Karpas-422 (cell line): Measurements from ENCODE around the gene GPR87. TPM values are rescaled to one million over a fixed set of nuclear protein-coding genes. Genes with fewer than 3 reads are reported as not detected.

Experiments
- DNase-seq: peaks from one replicate; pipeline ENCODE4 v3.0.0-alpha.2; 2015
- H2AFZ ChIP-seq: fragments of 200-600 bp; sonication (generic); 2 replicates; pipeline ENCODE4 v1.6.1; 2014; ENCODE audit warnings: antibody characterized with exemption, low read length, mixed read lengths
- H3K27ac ChIP-seq: fragments of 200-600 bp; sonication (generic); 2 replicates; pipeline ENCODE4 v1.5.1; 2014; ENCODE audit warnings: mild to moderate bottlenecking, low read length, moderate library complexity
- H3K27me3 ChIP-seq: fragments of 200-600 bp; sonication (generic); 2 replicates; pipeline ENCODE4 v1.6.1; 2014; ENCODE audit warnings: low read length, mixed read lengths
- H3K36me3 ChIP-seq: fragments of 200-600 bp; sonication (generic); 2 replicates; pipeline ENCODE4 v1.6.1; 2014; ENCODE audit warnings: low read length, mixed read lengths; ENCODE audit not compliant: insufficient read depth
- H3K4me1 ChIP-seq: fragments of 200-600 bp; sonication (generic); 2 replicates; pipeline ENCODE4 v1.6.1; 2014; ENCODE audit warnings: mild to moderate bottlenecking, low read length, mixed read lengths
- H3K4me2 ChIP-seq: fragments of 200-600 bp; sonication (generic); 2 replicates; pipeline ENCODE4 v1.6.1; 2014; ENCODE audit warnings: low read length, low read depth, mild to moderate bottlenecking; ENCODE audit not compliant: poor library complexity, severe bottlenecking
- H3K4me3 ChIP-seq: fragments of 200-600 bp; sonication (generic); 2 replicates; pipeline ENCODE4 v1.5.1; 2014; ENCODE audit warnings: mild to moderate bottlenecking, antibody characterized with exemption, low read length, mixed read lengths
- H3K79me2 ChIP-seq: fragments of 200-600 bp; sonication (generic); 2 replicates; pipeline ENCODE4 v1.6.1; 2014; ENCODE audit warnings: mild to moderate bottlenecking, low read length, mixed read lengths
- H3K9ac ChIP-seq: fragments of 200-600 bp; sonication (generic); 2 replicates; pipeline ENCODE4 v1.6.0; 2014; ENCODE audit warnings: low read length
- H3K9me2 ChIP-seq: fragments of 200-600 bp; sonication (generic), shearing (Covaris generic); replicated peaks from 2 replicates; pipeline ENCODE4 v1.6.0; 2014; ENCODE audit warnings: mild to moderate bottlenecking, low read length, moderate library complexity; ENCODE audit not compliant: insufficient read depth
- H3K9me3 ChIP-seq: fragments of 300-700, 200-600 bp; sonication (generic); 2 replicates; pipeline ENCODE4 v1.6.1; 2014; ENCODE audit warnings: low read length, mixed read lengths
- H4K20me1 ChIP-seq: fragments of 200-600 bp; sonication (generic); 2 replicates; pipeline ENCODE4 v1.6.1; 2014; ENCODE audit warnings: mild to moderate bottlenecking, antibody characterized with exemption, low read length, low read depth; ENCODE audit not compliant: insufficient read depth
- total RNA-seq: library from RNA; depleted of rRNA; stranded (reverse); fragments of >200 nt; shearing (Covaris generic); gene quantifications from 2 replicates; pipeline ENCODE4 v1.2.3, GENCODE V29; 2014; ENCODE audit warnings: low replicate concordance; rRNA removed

The GPR87 gene, protein sequence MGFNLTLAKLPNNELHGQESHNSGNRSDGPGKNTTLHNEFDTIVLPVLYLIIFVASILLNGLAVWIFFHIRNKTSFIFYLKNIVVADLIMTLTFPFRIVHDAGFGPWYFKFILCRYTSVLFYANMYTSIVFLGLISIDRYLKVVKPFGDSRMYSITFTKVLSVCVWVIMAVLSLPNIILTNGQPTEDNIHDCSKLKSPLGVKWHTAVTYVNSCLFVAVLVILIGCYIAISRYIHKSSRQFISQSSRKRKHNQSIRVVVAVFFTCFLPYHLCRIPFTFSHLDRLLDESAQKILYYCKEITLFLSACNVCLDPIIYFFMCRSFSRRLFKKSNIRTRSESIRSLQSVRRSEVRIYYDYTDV
- not detected in 2 replicates for total RNA-seq

DNA sequence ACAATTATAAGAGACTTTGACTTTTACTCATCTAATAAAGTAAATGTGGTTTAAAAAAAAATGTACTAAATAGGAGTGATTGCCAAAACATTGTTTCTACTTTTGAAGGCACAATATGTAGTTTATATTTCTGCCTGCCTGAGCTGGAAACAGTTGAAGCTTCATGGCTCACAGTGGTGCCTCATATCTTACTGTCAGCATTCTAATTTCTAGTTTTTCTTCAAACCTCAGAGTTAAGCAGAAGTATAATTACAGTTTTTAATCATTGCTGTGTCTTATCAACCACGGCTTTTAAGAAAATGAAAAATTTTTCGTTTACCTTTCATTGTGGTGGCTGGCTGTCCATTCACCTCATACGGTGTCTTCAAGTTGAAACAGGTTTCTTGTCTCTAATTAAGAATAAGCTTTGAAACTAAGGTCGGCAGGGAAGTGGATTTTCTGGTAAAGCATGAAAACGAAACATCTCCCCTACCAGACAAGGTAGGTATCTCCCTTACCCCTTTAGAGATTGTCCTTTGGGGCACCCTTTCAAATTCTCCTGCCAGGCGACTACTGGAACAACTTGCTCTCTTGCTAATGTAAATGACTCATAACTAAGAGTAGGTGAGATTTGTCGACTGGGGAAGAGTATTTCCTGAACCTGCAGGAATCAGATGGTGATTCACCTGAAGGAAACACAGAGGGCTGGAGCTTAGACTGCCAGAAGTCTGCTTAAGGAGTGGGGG lies at the start of gene GPR87:
Gene GPR87 (minus strand): TSS at position 554 of the 725 bp plus-strand sequence. CDS start 16,720 bp downstream, outside the sequence.
- no peaks in the 10 kb centered on the region for H4K20me1 ChIP-seq
- DNase-seq, result no peak
- H3K4me1 ChIP-seq, result no peaks in the 10 kb centered on the region
- H3K4me2 ChIP-seq, result no peak within 1 kb of the TSS
- H3K9ac ChIP-seq, result no peak within 1 kb of the TSS
- H3K27ac ChIP-seq, result no peak within 1 kb of the TSS
- no peak within 1 kb of the TSS for H3K4me3 ChIP-seq
- no peaks in the 10 kb centered on the region for H3K36me3 ChIP-seq
- H3K9me3 ChIP-seq, result no peaks in the 10 kb centered on the region
- no peak within 1 kb of the TSS for H2AFZ ChIP-seq
- no peaks in the 10 kb centered on the region for H3K27me3 ChIP-seq
- no peaks in the 10 kb centered on the region for H3K79me2 ChIP-seq
- H3K9me2 ChIP-seq, result no peaks in the 10 kb centered on the region

GRCh38 chr3:151362751-151363174 lies 46.1 kb upstream of the GPR87 start:
- H3K27me3 ChIP-seq, result no peaks in the 10 kb centered on the region
- no peaks in the 10 kb centered on the region for H3K9me2 ChIP-seq
- no peak overlapping the region for H2AFZ ChIP-seq
- H3K9ac ChIP-seq, result no peak overlapping the region
- no peaks in the 10 kb centered on the region for H3K79me2 ChIP-seq
- no peak for DNase-seq
- no peak overlapping the region for H3K4me3 ChIP-seq
- H3K27ac ChIP-seq, result no peak overlapping the region
- no peak overlapping the region for H3K4me2 ChIP-seq
- no peaks in the 10 kb centered on the region for H4K20me1 ChIP-seq
- no peaks in the 10 kb centered on the region for H3K36me3 ChIP-seq
- no peaks in the 10 kb centered on the region for H3K9me3 ChIP-seq
- no peaks in the 10 kb centered on the region for H3K4me1 ChIP-seq

- no peak overlapping the region for H2AFZ ChIP-seq
- H3K27ac ChIP-seq, result no peak overlapping the region
- H3K9ac ChIP-seq, result no peak overlapping the region
- no peak overlapping the region for H3K4me3 ChIP-seq
- DNase-seq, result no peak
- H3K9me2 ChIP-seq, result no peaks in the 10 kb centered on the region
- H3K9me3 ChIP-seq, result no peaks in the 10 kb centered on the region
- no peaks in the 10 kb centered on the region for H3K27me3 ChIP-seq
- H4K20me1 ChIP-seq, result no peaks in the 10 kb centered on the region
- H3K4me1 ChIP-seq, result 0 out of 2 replicates have a peak, but pooled peaks cover 3% of the 10 kb centered on the region
- H3K79me2 ChIP-seq, result no peaks in the 10 kb centered on the region
- H3K4me2 ChIP-seq, result no peak overlapping the region
- no peaks in the 10 kb centered on the region for H3K36me3 ChIP-seq
Measured at GRCh38 chr3:151357463-151357850, 40.8 kb upstream of the GPR87 start.

DNA sequence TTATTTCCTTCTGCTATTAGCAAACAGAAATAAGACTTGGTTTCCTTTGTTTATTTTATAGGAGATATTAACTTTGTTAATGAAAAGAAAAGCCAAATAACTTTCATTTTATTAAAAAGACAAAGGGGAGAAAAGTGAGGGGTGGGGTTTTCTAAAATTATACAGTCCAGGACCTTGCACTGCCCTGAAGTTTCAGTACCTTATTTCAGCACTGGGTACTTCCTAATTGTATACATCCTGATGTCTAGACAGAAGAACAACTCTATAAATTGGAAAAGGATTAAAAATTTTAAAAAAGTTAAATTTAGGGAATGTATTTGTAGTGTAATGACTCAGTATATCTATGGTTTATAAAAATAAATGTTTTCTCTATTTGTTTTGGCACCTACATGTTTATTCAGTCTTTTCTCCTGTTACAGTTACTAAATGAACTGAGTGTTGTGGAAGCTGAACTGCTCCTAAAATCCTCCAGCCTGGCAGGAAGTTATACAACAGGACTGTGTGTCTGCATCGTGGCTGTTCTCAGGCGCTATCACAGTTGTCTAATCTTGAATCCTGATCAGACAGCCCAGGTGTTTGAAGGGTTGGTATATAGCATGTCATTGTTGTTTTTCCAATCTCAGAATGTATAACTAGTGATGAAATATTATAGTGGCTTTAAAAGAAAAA lies 40.3 kb upstream of the GPR87 start:
- H3K79me2 ChIP-seq, result no peaks in the 10 kb centered on the region
- no peaks in the 10 kb centered on the region for H3K9me3 ChIP-seq
- H3K27ac ChIP-seq, result no peak overlapping the region
- H3K9ac ChIP-seq, result no peak overlapping the region
- no peak overlapping the region for H3K4me2 ChIP-seq
- H4K20me1 ChIP-seq, result no peaks in the 10 kb centered on the region
- H3K4me1 ChIP-seq, result 0 out of 2 replicates have a peak, but pooled peaks cover 3% of the 10 kb centered on the region
- DNase-seq, result no peak
- no peaks in the 10 kb centered on the region for H3K36me3 ChIP-seq
- no peaks in the 10 kb centered on the region for H3K27me3 ChIP-seq
- H2AFZ ChIP-seq, result no peak overlapping the region
- H3K9me2 ChIP-seq, result no peaks in the 10 kb centered on the region
- no peak overlapping the region for H3K4me3 ChIP-seq

GRCh38 chr3:151351648-151352047 lies 35.0 kb upstream of the GPR87 start:
- H4K20me1 ChIP-seq, result no peaks in the 10 kb centered on the region

DNA sequence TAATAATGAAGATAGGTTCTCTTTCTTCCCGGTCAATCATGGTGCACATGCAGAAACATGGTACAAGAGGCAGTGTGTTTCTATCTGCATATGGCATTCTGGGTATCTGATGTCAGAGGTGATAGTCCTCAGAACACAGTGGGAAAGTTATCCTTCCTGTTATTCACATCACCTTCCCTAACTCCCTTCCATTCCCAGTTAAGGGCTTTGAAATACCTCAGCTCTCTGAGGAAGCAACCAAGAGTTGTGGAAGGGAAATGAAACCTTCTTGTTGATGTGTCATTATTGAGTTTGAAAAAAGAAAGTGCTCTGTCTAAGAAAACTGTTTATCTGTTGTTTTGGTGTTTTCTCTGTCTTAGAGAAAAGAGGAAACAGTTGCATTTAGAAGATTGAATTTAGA lies 34.6 kb upstream of the GPR87 start:
- no peaks in the 10 kb centered on the region for H3K79me2 ChIP-seq
- no peaks in the 10 kb centered on the region for H4K20me1 ChIP-seq
- no peak overlapping the region for H2AFZ ChIP-seq
- H3K9me2 ChIP-seq, result no peaks in the 10 kb centered on the region
- DNase-seq, result no peak
- no peak overlapping the region for H3K9ac ChIP-seq
- no peaks in the 10 kb centered on the region for H3K9me3 ChIP-seq
- H3K27ac ChIP-seq, result no peak overlapping the region
- H3K27me3 ChIP-seq, result no peaks in the 10 kb centered on the region
- H3K36me3 ChIP-seq, result no peaks in the 10 kb centered on the region
- peaks cover 9% of the 10 kb centered on the region; the same call in 1 of the 2 replicates for H3K4me1 ChIP-seq
- no peak overlapping the region for H3K4me2 ChIP-seq
- H3K4me3 ChIP-seq, result no peak overlapping the region

More at GRCh38 chr3:151351648-151352047, 35.0 kb upstream of the GPR87 start:
- no peak for DNase-seq
- H2AFZ ChIP-seq, result no peak overlapping the region
- H3K4me3 ChIP-seq, result no peak overlapping the region
- H3K4me2 ChIP-seq, result no peak overlapping the region
- H3K79me2 ChIP-seq, result no peaks in the 10 kb centered on the region
- H3K9me3 ChIP-seq, result no peaks in the 10 kb centered on the region
- no peaks in the 10 kb centered on the region for H3K9me2 ChIP-seq
- H3K27me3 ChIP-seq, result no peaks in the 10 kb centered on the region
- H3K9ac ChIP-seq, result no peak overlapping the region
- peaks cover 9% of the 10 kb centered on the region; the same call in 1 of the 2 replicates for H3K4me1 ChIP-seq
- no peaks in the 10 kb centered on the region for H3K36me3 ChIP-seq
- no peak overlapping the region for H3K27ac ChIP-seq

DNA sequence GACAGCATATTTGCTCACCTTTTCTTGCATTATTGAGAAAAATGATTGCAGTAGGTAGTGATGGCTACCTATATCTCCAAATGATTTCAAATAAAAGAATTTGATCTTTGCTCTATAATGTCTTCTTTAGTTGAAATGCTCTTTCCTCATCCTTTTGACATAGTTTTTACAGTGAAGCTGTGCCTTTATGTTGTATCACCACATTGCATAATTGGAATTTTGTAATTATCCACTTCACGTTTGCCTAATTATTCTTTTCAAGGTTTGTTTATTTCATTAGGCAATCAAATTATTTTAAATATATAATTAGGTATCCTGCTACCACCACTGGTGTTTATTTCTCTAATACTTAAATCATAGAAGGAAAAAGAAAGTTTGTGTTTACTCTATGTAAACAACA lies 34.0 kb upstream of the GPR87 start:
- peaks cover 9% of the 10 kb centered on the region; the same call in 1 of the 2 replicates for H3K4me1 ChIP-seq
- H3K9me2 ChIP-seq, result no peaks in the 10 kb centered on the region
- H3K9me3 ChIP-seq, result no peaks in the 10 kb centered on the region
- H3K4me2 ChIP-seq, result no peak overlapping the region
- no peaks in the 10 kb centered on the region for H4K20me1 ChIP-seq
- DNase-seq, result no peak
- H3K9ac ChIP-seq, result no peak overlapping the region
- no peaks in the 10 kb centered on the region for H3K27me3 ChIP-seq
- no peaks in the 10 kb centered on the region for H3K36me3 ChIP-seq
- no peak overlapping the region for H3K4me3 ChIP-seq
- H3K79me2 ChIP-seq, result no peaks in the 10 kb centered on the region
- H3K27ac ChIP-seq, result no peak overlapping the region
- no peak overlapping the region for H2AFZ ChIP-seq

DNA sequence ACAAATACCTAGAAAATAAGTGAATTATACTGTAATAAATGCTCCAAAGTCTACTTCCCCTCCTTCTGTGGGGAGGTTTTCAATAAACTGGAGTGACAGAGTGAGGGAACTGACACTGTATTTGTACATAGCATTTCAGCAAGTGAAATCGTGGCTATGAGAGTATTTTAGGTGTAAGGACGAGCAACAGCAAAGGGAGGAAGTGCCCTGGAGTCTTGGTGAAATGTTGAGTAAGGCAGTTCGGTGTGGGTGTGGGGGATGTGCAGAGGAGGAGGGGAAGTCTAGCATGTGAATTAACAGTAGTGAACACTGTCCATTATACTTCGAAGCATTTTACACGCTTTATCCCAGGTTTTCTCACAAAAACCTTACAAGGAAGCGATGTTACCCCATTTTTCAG lies 30.8 kb upstream of the GPR87 start:
- Histone ChIP-seq H3K4me1 (peaks cover 6% of the 10 kb centered on the region; the same call in 1 of the 2 replicates), H3K9ac (no peak overlapping the region), H3K9me3 (no peaks in the 10 kb centered on the region), H2AFZ (no peak overlapping the region), H3K27ac (no peak overlapping the region), H4K20me1 (no peaks in the 10 kb centered on the region), H3K79me2 (no peaks in the 10 kb centered on the region), H3K36me3 (no peaks in the 10 kb centered on the region), H3K27me3 (no peaks in the 10 kb centered on the region; the same call in 1 of the 2 replicates), H3K4me3 (no peak overlapping the region), H3K9me2 (no peaks in the 10 kb centered on the region), H3K4me2 (no peak overlapping the region)
- DNase-seq, result no peak
